ENCODE measurements around the gene CYP4F22. TPM values are rescaled to one million over a fixed set of nuclear protein-coding genes. Genes with fewer than 3 reads are reported as not detected.

The CYP4F22 gene
- total and polyA plus RNA-seq, 10 of the 15 experiments (the other 5 are each of a cell fraction or from before 2014, with no cell fraction given), result not detected

- no peak for FAIRE-seq
- ChIA-PET CTCF (interaction anchor here (0.9 to 3.4 kb wide), 2 partner anchors 130 to 458 kb away, joined by 3 to 11 read pairs; partner anchors contain the start of gene AKAP8L), POLR2A (no interaction called here), SMC1A (ENCODE audit: uncharacterized antibody, unreplicated experiment) (no interaction called here), RAD21 (ENCODE audit: unreplicated experiment) (no interaction called here)
- DNase-seq (ENCODE audit: low read depth, low spot score), result no peak
- intact Hi-C loops (cut with micrococcal nuclease; ENCODE audit: unreplicated experiment) (no loop called here), in situ Hi-C loops (cut with MboI) (no loop called here)
- no peak for ATAC-seq
- Histone ChIP-seq H3K27me3 (replicated peaks in 1 of 2; ENCODE audit: control insufficient read depth in 2 of 2, insufficient read depth in 2 of 2, low read length in 1 of 2) (no peaks in the 10 kb centered on the region), H3K4me2 (ENCODE audit: control insufficient read depth, insufficient read depth) (no peak overlapping the region), H2AFZ (ENCODE audit: control insufficient read depth, low read depth, low read length) (no peak overlapping the region), H3K27ac (ENCODE audit: control insufficient read depth, insufficient read depth) (no peak overlapping the region), H3K36me3 (ENCODE audit: control insufficient read depth in 2 of 2, insufficient read depth in 2 of 2, low read length in 1 of 2) (no peaks in the 10 kb centered on the region), H3K9ac (ENCODE audit: control insufficient read depth, insufficient read depth, low read length) (no peak overlapping the region), H4K20me1 (ENCODE audit: control insufficient read depth, insufficient read depth) (no peaks in the 10 kb centered on the region), H3K79me2 (ENCODE audit: control insufficient read depth, insufficient read depth, low read length) (no peaks in the 10 kb centered on the region), H3K9me3 (replicated peaks; ENCODE audit: control insufficient read depth, insufficient read depth, low read length) (no peaks in the 10 kb centered on the region; the same call in 2 of the 3 replicates), H3K4me1 (ENCODE audit: control insufficient read depth, insufficient read depth, low read length) (peaks cover 3% of the 10 kb centered on the region; the same call in 1 of the 2 replicates), H3K4me3 (no peak overlapping the region)
- 76% methylated on average over 5 of the region's 5 CpGs for WGBS (ENCODE audit: insufficient coverage, insufficient replicate concordance, low lambda C conversion rate, missing lambda C conversion rate)
- no peak for TF ChIP-seq RBBP5 (conservative IDR thresholded peaks at IDR 0.05)
- TF ChIP-seq E2F4 (IDR thresholded peaks at IDR 0.05; ENCODE audit: low read depth, low read length), result no peak
- no peak for TF ChIP-seq MXI1 (IDR thresholded peaks at IDR 0.05; ENCODE audit: low read depth, low read length)
- TF ChIP-seq PAX5 (IDR thresholded peaks at IDR 0.05; ENCODE audit: borderline replicate concordance, low read depth, low read length), result no peak
- TF ChIP-seq EZH2 (IDR thresholded peaks at IDR 0.05; ENCODE audit: borderline replicate concordance, control insufficient read depth, low read depth, low read length), result no peak
- TF ChIP-seq NBN (IDR thresholded peaks at IDR 0.05), result no peak
- no peak for TF ChIP-seq IKZF1 (conservative IDR thresholded peaks at IDR 0.05)
- TF ChIP-seq ASH2L (IDR thresholded peaks at IDR 0.05; ENCODE audit: borderline replicate concordance, low read depth), result no peak
- TF ChIP-seq NFXL1 (IDR thresholded peaks at IDR 0.05; ENCODE audit: borderline replicate concordance), result no peak
- no TSS peak for BruUV-seq (replicated peaks)
These were observed 41.3 kb downstream of the CYP4F22 start for GRCh38 chr19:15549581-15549980.

Measured in GM12878 (cell line).